Stomach (tissue), 9 donors: Measurements from ENCODE around the gene OLFM1. TPM values are rescaled to one million over a fixed set of nuclear protein-coding genes. Genes with fewer than 3 reads are reported as not detected.
"Not testable (repeated sequence)": the region's sequence is repeated elsewhere in the genome, so short reads cannot be mapped to it uniquely, and the experiment has no call there.

Source experiments
- DNase-seq, 2 donors: peaks; one replicate each; pipeline versions ENCODE4 v3.0.0 to v3.0.0-alpha.2; 2013 to 2019
- H3K27ac ChIP-seq, 5 donors: fragments of 200-600 bp in 4 of 5; sonication (generic) in 4 of 5; one replicate each; pipeline ENCODE4 v1.5.1; 2013 to 2019; ENCODE audit warnings: mild to moderate bottlenecking in 1 of 5, moderate library complexity in 1 of 5
- H3K27me3 ChIP-seq, 3 donors: fragments of 200-600 bp; sonication (generic); one replicate each; pipeline ENCODE4 v1.5.1; 2017 to 2019; ENCODE audit warnings: mixed run types in 1 of 3
- H3K36me3 ChIP-seq, 4 donors: fragments of 200-600 bp; sonication (generic); 1 replicate in 3 of 4; 2 replicates in 1 of 4; pipeline ENCODE4 v1.5.1; 2016 to 2019
- H3K4me1 ChIP-seq, 4 donors: fragments of 200-600 bp; sonication (generic); one replicate each; pipeline ENCODE4 v1.5.1; 2016 to 2019
- H3K4me3 ChIP-seq, 4 donors: fragments of 200-600 bp; sonication (generic) in 3 of 4; one replicate each; pipeline ENCODE4 v1.5.1; 2016 to 2019; ENCODE audit warnings: mild to moderate bottlenecking in 1 of 4
- H3K9me3 ChIP-seq, 4 donors: fragments of 200-600 bp; sonication (generic); one replicate each; pipeline ENCODE4 v1.5.1; 2016 to 2019
- CTCF ChIP-seq, 7 experiments: fragments of 450-650 bp in 4 of 7; fragments of 200-600 bp in 3 of 7; sonication (generic) in 3 of 7; IDR thresholded peaks; one replicate each; pipeline ENCODE4 v1.5.1; 2016 to 2019; ENCODE audit warnings: antibody characterized with exemption in 7 of 7, control low read depth in 2 of 7, mild to moderate bottlenecking in 1 of 7
- EP300 ChIP-seq: sonication (generic); formaldehyde crosslinking; IDR thresholded peaks from one replicate; pipeline ENCODE4 v1.6.1; 2017; ENCODE audit warnings: antibody characterized with exemption
- POLR2A ChIP-seq, 4 donors: fragments of 450-650 bp; IDR thresholded peaks; one replicate each; pipeline ENCODE4 v1.6.1; 2016; ENCODE audit warnings: antibody characterized with exemption in 4 of 4, control low read depth in 2 of 4, mild to moderate bottlenecking in 1 of 4, moderate library complexity in 1 of 4
- POLR2AphosphoS5 ChIP-seq, 3 donors: sonication (generic); formaldehyde crosslinking; IDR thresholded peaks; one replicate each; pipeline ENCODE4 v1.6.1; 2016; ENCODE audit warnings: antibody characterized with exemption in 3 of 3
- WGBS, 5 donors: extraction: QIAGEN DNeasy Blood & Tissue Kit in 3 of 5; methylation state at CpG; one replicate each; pipeline versions ENCODE4 v1.1.5 to v1.1.7; 2013 to 2018; 5-methylcytosine and 5-hydroxymethylcytosine counted together
- intact Hi-C: fragments of 100-400 bp; cut with DNase I; formaldehyde crosslinking; loops from one replicate; pipeline ENCODE4 v1.15.1; 2023; ENCODE audit warnings: low total_unique reads
- polyA plus RNA-seq, 3 donors: library from polyadenylated mRNA; stranded (reverse); fragments of 200-250 nt; gene quantifications; one replicate each; pipeline ENCODE4 v1.2.3, GENCODE V29; 2013
- total RNA-seq, 5 donors: library from RNA; depleted of rRNA; stranded (reverse); fragments of >200 nt; gene quantifications; one replicate each; pipeline versions ENCODE4 v1.1.0 to v1.2.3, GENCODE V29; 2014 to 2016
- donor health status: healthy with polysubstance abuse.
- donor health status: Bipolar disorder and iron deficiency.
- donor health status: healthy.

Gene OLFM1
- total and polyA plus RNA-seq, 8 donors = 0.29 to 58.3 (median 10.5) TPM; not detected in 1

GRCh38 chr9:135147938-135148337, 60.5 kb downstream of the OLFM1 start:
- peaks cover 0 to 8% (median 0%) of the 10 kb centered on the region in 4 donors for H3K4me1 ChIP-seq
- intact Hi-C loops = no loop called here
- peaks cover 0 to 13% (median 5%) of the 10 kb centered on the region in 4 donors for H3K9me3 ChIP-seq
- no peaks in the 10 kb centered on the region for H3K36me3 ChIP-seq
- H3K27me3 ChIP-seq = peaks cover 0 to 77% (median 15%) of the 10 kb centered on the region in 3 donors
- no peak overlapping the region for H3K4me3 ChIP-seq
- H3K27ac ChIP-seq = no peak overlapping the region
- WGBS, 5 donors = 83 to 89% (median 86%) methylated on average over 7 to 9 of the region's 9 CpGs; no CpG with 5 or more reads in 1 of the 5 donors
- no peak for TF ChIP-seq CTCF (IDR thresholded peaks at IDR 0.05)
- TF ChIP-seq POLR2A (IDR thresholded peaks at IDR 0.05) = no peak
- TF ChIP-seq POLR2AphosphoS5 (IDR thresholded peaks at IDR 0.05) = no peak
- no peak for TF ChIP-seq EP300
- no peak for DNase-seq

GRCh38 chr9:135148386-135148785, 60.9 kb downstream of the OLFM1 start:
- DNase-seq = no peak
- no peak overlapping the region for H3K4me3 ChIP-seq
- peaks cover 0 to 13% (median 5%) of the 10 kb centered on the region in 4 donors for H3K9me3 ChIP-seq
- peaks cover 0 to 77% (median 16%) of the 10 kb centered on the region in 3 donors for H3K27me3 ChIP-seq
- WGBS, 5 donors = 70 to 83% (median 77%) methylated on average over 7 of the region's 7 CpGs
- intact Hi-C loops = no loop called here
- H3K4me1 ChIP-seq = peaks cover 0 to 8% (median 0%) of the 10 kb centered on the region in 4 donors
- H3K36me3 ChIP-seq = no peaks in the 10 kb centered on the region
- no peak for TF ChIP-seq CTCF (IDR thresholded peaks at IDR 0.05)
- no peak overlapping the region for H3K27ac ChIP-seq

- H3K9me3 ChIP-seq = peaks cover 0 to 13% (median 5%) of the 10 kb centered on the region in 4 donors
- H3K4me3 ChIP-seq, H3K27ac ChIP-seq, H3K4me1 ChIP-seq, intact Hi-C loops, DNase-seq, H3K36me3 ChIP-seq: not testable (repeated sequence)
- H3K27me3 ChIP-seq = peaks cover 0 to 76% (median 16%) of the 10 kb centered on the region in 3 donors
- WGBS, 5 donors = 79 to 91% (median 86%) methylated on average over 9 of the region's 9 CpGs
Observed at GRCh38 chr9:135149901-135150300, 62.4 kb downstream of the OLFM1 start.

GRCh38 chr9:135150981-135151380, 63.5 kb downstream of the OLFM1 start:
- Histone ChIP-seq H3K27me3 (peaks cover 0 to 77% (median 16%) of the 10 kb centered on the region in 3 donors), H3K4me3 (no peak overlapping the region), H3K9me3 (peaks cover 0 to 13% (median 5%) of the 10 kb centered on the region in 4 donors), H3K27ac (no peak overlapping the region), H3K36me3 (no peaks in the 10 kb centered on the region), H3K4me1 (no peaks in the 10 kb centered on the region)
- intact Hi-C loops = no loop called here
- 76 to 89% (median 86%) methylated on average over 9 to 11 of the region's 11 CpGs for WGBS, 5 donors
- no peak for DNase-seq
- TF ChIP-seq CTCF (IDR thresholded peaks at IDR 0.05) (no peak), POLR2AphosphoS5 (IDR thresholded peaks at IDR 0.05) (no peak), EP300 (no peak), POLR2A (IDR thresholded peaks at IDR 0.05) (no peak)

GRCh38 chr9:135151757-135152613, 64.5 kb downstream of the OLFM1 start:
- intact Hi-C loops = no loop called here
- Histone ChIP-seq H3K4me1 (no peaks in the 10 kb centered on the region), H3K27me3 (peaks cover 0 to 71% (median 16%) of the 10 kb centered on the region in 3 donors), H3K27ac (no peak overlapping the region), H3K9me3 (peaks cover 0 to 13% (median 5%) of the 10 kb centered on the region in 4 donors), H3K36me3 (no peaks in the 10 kb centered on the region), H3K4me3 (no peak overlapping the region)
- DNase-seq = no peak
- WGBS, 5 donors = 72 to 78% (median 74%) methylated on average over 6 of the region's 6 CpGs
- no peak for TF ChIP-seq POLR2AphosphoS5 (IDR thresholded peaks at IDR 0.05)
- TF ChIP-seq EP300 = no peak
- no peak for TF ChIP-seq POLR2A (IDR thresholded peaks at IDR 0.05)
- TF ChIP-seq CTCF (IDR thresholded peaks at IDR 0.05) = no peak
